ENCODE measurements around the gene ARID5B.

ARID5B gene

DNA sequence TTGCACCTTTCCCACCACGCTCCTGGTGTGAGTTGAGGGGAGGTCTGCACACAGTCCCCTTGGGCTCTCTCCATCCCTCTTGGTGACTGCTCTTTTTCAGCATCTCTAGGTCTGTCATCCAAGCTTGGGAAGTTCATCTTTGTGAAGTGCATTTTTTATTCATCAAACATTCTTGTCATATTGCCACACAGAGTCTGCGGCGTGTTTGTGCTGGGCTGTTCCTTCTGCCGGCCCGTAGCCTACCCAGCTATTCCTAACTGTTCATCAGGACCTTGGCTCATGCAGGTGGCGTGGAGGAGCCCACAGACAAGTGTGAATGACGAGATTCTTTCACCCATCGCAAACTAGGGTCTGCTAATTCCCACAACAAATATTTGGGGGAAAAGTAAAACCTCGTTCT is 202.4 kb downstream of the ARID5B start:
- no peak for DNase-seq (ENCODE audit: low spot score)

DNA sequence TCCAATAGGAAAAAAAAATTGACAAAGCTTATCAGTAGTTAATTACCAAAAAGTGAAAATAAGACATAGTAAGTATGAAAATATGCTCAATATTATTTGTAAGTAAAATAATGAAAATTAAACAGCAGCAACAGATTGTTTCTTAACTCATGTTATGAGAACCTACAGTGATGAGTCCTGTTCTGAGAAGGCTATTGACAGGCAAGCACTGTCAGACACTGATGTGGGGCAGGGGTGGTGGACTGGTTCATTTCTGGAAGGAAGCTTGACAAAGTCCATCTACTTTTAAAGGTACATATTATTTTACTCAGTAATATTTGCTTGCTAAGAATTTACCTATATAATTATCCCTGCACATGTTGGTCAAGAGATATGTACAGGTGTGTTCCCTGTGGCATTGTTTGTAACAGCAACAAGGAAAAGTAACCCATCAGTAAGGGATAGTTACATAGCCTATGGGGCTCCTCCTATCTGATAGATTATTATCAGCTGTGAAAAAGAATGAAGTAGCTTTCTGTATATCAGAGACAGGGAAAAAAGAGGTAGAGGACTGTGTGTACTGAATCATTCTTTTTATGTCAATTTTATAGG is 205.5 kb downstream of the ARID5B start:
- no peak for DNase-seq (ENCODE audit: low spot score)

DNA sequence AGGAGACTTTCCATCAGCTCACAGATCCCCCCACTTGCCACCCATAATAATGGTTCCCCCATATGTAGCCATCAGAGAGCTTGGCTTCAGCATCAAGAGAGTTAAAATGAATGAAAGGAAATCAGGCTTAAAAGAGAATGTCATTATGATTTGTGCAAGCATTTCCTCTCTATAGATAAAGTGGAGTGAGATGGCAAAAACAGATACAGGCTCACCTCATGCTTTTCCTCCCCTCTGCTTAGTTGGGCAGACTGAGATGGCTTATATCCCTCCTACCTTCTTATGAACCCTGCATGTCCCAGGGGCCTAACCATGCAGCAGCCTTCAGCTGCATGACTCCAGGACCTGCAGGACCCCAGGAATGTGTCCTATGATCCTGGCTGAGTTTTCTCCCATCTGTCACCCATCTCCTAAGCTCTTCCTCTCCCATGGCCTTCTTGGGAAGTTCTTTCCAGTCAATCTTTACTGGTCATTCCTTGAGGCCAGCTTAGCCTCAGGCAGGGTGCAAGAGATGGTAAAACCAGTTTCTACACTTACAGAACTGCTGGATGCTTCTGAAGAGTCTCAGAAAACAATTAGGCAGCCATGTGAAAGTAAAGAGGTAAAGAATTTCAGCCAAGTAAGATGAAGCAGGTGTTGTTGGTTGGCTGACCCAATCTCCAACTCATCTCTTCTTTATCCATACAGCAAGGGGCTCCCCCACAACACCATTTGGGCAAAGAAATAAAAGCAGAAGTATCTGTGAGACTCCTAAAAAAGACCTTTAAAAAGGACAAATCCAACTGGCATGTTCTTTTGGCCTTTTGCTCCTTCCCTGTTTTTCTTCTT is 207.5 kb downstream of the ARID5B start:
- DNase-seq (ENCODE audit: low spot score) = no peak

DNA sequence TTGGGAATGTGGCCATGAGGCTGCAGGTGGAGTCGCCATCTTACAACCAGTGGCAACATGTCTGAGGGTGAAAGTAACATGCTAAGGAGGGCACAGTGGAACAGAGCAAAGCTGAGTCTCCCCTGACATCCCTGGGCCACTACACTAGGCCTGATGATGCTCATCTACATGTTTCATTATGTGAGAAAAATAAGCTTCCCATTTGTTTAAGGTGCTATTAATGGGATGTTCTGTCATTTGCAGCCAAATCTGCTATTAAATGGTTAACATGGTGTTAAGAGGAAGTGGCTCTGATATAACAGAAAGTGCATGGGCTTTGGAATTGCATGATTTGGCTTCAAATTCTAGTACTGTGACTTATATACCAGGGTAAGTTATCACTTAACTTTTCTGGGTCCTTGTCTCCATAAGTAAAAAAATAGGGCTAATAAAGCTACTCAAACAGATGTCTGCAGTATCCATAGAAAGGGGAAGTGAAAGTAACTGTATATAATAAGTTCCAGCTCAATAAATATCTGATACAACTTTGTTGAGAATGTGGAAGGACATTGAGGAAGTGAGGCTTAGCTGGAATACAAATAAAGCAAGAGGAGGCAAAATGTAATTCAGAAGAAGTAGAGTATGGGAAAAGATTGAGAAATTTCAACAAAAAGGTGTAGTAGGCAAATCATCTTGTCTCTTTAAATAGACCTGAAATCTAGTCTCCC is 208.2 kb downstream of the ARID5B start:
- DNase-seq (ENCODE audit: low spot score) = no peak

DNA sequence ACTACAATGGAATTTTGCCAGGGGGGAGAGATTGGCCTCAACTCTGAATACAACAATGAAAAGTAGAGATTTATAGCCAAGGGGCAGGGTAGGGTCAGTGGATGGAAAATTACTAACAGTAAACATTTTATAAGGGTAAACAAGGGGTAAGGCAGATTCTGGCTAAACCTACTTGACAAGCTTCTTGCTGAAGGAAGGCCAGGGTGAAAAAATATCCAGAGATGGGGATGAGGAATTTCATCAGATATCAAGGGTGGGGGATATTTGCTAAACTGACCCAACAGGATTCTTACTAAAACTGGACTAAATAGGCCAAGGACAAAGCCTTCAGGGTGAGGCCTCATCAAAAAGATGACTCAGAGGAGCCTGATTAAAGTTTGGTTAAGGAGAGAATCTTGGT is 210.8 kb downstream of the ARID5B start:
- no peak for DNase-seq (ENCODE audit: low spot score)

DNA sequence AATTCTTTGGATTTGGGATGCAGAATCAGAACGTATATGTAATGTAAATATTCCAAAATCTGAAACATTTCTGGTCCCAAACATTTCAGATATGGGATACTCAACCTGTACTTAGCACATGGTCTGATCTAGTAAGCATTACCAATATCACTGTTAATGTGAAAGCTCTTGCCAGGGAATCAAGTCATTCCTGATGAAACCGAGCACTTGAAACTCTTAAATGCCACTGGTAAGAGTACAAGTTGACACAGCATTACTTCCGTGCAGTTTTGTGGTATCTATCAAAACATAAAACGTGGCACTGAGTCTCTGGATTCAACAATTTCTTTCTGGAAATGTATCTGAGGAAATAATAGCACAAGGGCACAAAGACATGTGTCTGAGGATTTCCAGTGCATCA is 211.5 kb downstream of the ARID5B start:
- no peak for DNase-seq (ENCODE audit: low spot score)

DNA sequence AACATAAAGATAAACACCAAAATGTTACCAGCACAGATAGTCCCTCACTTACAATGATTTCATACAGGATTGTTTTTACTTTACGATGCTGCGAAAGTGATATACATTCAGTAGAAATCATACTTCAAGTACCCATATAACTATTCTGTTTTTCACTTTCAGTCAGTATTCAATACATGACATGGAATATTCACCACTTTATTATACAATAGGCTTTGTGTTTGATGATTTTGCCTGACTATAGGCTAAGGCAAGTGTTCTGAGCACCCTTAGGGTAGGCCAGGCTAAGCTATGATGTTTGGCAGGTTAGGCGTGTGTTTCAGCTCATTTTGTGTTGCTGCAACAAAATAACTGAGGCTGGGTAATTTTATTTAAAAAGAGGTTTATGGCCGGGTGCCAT is 212.2 kb downstream of the ARID5B start:
- no peak for DNase-seq (ENCODE audit: low spot score)

DNA sequence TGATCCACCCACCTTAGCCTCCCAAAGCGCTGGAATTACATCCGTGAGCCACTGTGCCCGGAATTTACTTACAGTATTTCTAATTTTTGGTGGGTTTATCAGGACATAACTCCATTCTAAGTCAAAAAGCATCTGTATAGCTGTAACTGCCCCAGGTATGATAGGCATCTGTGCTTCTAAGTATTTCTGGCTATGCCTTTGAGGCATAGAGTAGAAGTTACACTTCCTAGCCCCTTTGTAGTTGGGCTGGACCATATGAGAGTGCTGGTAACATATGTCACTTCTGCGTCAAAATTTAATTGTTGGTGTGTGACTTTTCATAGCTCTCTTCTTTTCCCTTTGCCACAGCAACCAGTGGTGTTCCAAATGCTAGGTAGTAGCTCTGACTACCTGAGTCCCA is 213.8 kb downstream of the ARID5B start:
- no peak for DNase-seq (ENCODE audit: low spot score)

DNA sequence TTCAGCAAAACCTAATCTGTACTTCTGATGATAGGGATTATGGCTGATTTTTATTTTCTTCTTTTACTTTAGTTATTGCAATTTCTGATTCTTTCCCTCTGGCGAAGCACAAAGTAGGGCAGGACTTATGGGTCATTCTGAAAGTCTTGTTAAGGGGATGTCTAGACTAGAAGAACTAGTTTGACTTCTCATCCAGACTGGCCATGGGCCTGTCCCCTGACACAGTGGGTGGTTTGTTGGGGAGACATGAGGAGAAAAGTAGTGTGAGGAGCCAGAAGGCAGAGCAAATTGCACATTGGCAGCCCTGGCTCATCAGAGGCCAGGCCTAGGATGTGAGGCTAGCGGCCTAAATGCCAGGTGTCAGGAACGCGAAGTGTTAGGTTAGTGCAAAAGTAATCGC is 214.3 kb downstream of the ARID5B start:
- DNase-seq (ENCODE audit: low spot score) = no peak

DNA sequence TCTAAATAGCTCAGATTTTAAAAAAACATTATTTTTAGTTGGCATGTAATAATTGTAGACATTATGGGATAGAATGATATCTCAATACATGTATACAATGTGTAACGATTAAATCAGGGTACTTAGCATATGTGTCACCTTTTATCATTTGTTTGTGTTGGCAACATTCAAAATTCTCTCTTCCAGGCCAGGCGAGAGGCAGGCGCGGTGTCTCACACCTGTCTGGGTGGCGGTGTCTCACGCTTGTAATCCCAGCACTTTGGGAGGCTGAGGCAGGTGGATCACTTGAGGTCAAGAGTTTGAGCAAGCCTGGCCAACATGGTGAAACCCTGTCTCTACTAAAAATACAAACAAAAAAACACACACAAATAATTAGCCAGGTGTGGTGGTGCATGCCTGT is 215.4 kb downstream of the ARID5B start:
- no peak for DNase-seq (ENCODE audit: low spot score)

DNA sequence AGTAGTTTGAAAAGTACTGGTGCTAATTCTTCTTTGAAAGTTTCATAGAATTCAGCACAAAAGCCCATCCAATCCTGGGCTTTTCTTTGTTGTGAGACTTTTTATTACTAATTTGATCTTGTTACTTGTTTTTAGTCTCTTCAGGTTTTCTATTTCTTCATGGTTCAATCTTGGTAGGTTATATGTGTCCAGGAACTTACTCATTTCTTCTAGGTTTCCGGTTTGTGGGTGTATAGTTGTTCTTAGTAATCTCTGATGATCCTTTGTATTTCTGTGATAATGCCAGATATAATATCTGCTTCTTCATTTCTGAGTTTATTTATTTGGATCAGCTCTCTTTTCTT is 219.7 kb downstream of the ARID5B start:
- no peak for DNase-seq (ENCODE audit: low spot score)

DNA sequence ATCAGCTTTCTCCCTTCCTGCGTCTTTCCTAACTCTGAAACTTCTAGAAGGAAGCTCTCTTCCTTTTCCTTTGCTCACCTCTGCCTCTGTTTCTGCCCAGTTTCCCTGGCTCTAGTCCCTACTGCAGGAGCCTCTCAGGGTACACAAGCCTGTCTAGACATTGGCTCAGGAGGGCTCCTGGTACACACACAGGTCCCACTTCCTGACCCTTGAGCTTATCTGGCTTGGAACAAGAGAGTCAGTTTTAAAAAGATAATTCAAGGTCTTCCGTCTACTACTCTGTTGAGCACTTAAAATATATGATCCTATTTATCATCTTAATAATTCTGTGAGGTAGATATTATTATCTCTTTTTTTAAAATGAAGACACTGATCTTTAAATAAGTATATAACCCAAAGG is 226.5 kb downstream of the ARID5B start:
- no peak for DNase-seq (ENCODE audit: low spot score)

DNA sequence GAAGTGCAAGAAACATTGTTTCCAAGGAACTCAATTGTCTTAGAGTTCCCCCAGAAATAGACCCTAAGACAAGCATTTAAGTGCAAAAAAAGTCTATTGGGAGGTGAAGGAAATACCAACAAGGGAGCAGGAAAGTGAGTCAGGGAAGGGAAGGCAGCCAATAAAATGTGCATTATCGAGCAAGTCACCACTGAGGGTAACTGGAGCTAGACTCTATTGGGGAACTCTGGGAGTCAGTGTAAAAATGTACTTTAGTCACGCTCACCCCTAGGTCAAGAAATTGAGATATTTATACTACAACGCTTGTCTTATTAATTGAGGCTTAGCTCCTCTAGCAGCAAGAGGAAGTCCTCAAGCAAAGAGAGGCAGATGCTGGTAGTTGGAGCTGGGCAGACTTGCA is 229.4 kb downstream of the ARID5B start:
- peak; percentile 71 for DNase-seq (ENCODE audit: low spot score)

DNA sequence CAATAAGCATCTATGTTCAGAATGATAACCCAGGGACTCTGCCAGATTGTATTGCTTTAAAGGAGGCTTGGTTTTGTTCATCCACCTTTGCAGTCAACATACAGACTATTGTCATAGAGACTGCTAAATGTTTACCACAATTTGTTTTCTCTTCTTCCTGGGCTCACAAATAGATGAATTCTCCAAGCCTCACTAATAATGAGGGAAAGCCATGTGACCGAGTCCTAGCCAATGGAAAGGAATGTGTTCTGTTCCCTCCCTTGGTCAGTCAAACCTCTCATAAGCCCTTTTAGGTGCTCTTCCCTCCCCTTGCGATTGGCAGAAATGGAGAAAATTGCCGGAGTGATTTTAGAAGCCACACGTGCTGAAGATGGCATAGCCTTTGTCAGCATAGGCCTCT is 230.2 kb downstream of the ARID5B start:
- DNase-seq (ENCODE audit: low spot score) = no peak

DNA sequence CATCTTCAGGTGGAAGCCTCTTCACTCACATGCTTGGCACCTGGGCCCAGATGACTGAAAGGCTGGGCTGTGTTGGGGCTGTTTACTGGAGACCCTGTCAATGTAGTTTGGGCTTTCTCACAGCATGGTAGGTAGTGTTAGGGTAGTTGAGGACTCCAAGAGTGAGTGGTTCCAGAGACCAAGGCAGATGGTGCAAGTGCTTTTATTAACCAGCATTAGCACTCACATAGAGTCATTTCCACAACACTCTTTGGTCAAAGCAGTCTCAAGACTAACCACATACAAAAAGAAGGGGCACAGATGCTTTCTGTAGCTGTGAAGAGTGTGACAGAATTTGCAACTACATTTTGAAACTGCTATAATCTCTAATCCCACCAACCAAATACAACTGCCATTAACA is 232.1 kb downstream of the ARID5B start:
- no peak for DNase-seq (ENCODE audit: low spot score)

DNA sequence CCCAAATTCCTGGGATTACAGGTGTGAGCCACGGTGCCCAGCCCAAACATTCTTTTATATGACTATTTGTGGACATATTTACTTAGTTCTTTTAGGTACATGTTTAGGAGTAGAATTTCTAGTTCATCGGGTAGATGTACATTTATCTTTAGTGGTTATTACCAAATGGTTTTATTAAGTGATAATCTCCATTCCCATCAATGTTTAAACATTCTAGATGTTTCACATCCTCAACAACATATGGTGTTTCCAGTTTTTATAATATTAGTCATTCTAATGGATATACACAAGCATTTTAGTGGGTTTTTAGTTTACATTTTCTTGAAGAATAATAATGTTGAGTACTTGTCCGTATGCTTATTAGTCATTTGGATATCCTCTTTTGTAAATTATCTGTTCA is 235.4 kb downstream of the ARID5B start:
- DNase-seq (ENCODE audit: low spot score) = no peak

Data from AG20443 (cell line).